Left lung (tissue), 10 donors: Measurements from ENCODE around the gene TCF19. TPM values are rescaled to one million over a fixed set of nuclear protein-coding genes. Genes with fewer than 3 reads are reported as not detected.

Experiments
- ATAC-seq: fragments of 200-7000 bp; cut with Tn5 transposase; one replicate; pipeline ENCODE4 v1.9.1; 2020; ENCODE audit warnings: moderate library complexity
- DNase-seq, 4 donors: peaks; one replicate each; pipeline ENCODE4 v3.0.0-alpha.2; 2013 to 2020
- H3K27ac ChIP-seq, 2 donors: fragments of 200-600 bp; sonication (generic) in 1 of 2; one replicate each; pipeline versions ENCODE4 v1.5.0 to v1.8.0; 2020 to 2021
- H3K27me3 ChIP-seq, 2 donors: fragments of 200-600 bp; sonication (generic) in 1 of 2; one replicate each; pipeline versions ENCODE4 v1.5.0 to v1.8.0; 2020 to 2021
- H3K36me3 ChIP-seq, 2 donors: fragments of 200-600 bp; sonication (generic) in 1 of 2; one replicate each; pipeline versions ENCODE4 v1.5.0 to v1.8.0; 2020 to 2021
- H3K4me1 ChIP-seq, 2 donors: fragments of 200-600 bp; one replicate each; pipeline ENCODE4 v1.8.0; 2021
- H3K4me3 ChIP-seq, 2 donors: fragments of 200-600 bp; sonication (generic) in 1 of 2; one replicate each; pipeline versions ENCODE4 v1.5.0 to v1.8.0; 2020 to 2021; ENCODE audit warnings: mild to moderate bottlenecking in 1 of 2
- H3K9me3 ChIP-seq, 2 donors: fragments of 200-600 bp; sonication (generic) in 1 of 2; one replicate each; pipeline versions ENCODE4 v1.5.0 to v1.8.0; 2020 to 2021
- intact Hi-C, 2 donors: fragments of 100-400 bp; cut with DNase I; formaldehyde crosslinking; loops; one replicate each; pipeline versions ENCODE4 v1.11.2 to v1.14.2; 2022
- polyA plus RNA-seq, 6 donors: library from polyadenylated mRNA; unstranded; fragments of 120-200 nt; gene quantifications; one replicate each; pipeline ENCODE4 v1.2.1, GENCODE V29; 2013; ENCODE audit not compliant: insufficient read length in 6 of 6
- total RNA-seq, 2 donors: library from RNA; stranded (reverse); fragmentation: NEBNext Ultra II Directional; extraction: Animal tissue kit (Norgen Biotek cat#: 25700); gene quantifications; one replicate each; pipeline ENCODE4 v1.2.1, GENCODE V29; 2021
- TF ChIP-seq, protein P1 (sequence below), 2 donors: fragments of 200-600 bp; sonication (generic) in 1 of 2; IDR thresholded peaks; one replicate each; pipeline versions ENCODE4 v1.5.0 to v1.8.0; 2021; ENCODE audit warnings: antibody characterized with exemption in 2 of 2
- donor health status: DM: no; HTN: yes; CAD: no.
- donor health status: DM: no; HTN: no; CAD: no.

Gene TCF19
- total and polyA plus RNA-seq, 8 donors, result 15.8 to 26.4 (median 18.2) TPM

DNA sequence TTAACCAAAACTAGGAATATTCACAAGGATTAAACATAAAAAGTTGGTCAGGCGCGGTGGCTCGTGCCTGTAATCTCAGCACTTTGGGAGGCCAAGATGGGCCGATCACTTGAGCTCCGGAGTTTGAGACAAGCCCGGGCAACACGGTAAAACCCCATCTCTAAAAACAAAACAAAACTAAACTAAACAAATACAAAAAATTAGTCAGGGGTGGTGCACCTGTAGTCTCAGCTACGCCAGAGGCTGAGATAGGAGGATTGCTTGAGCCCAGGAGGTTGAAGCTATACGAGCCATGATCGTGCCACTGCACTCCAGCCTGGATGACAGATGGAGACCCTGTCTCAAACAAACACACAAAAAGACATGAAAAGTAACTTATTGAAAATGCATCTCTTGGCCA lies 22.7 kb upstream of the TCF19 start:
- TF ChIP-seq, protein P1, sequence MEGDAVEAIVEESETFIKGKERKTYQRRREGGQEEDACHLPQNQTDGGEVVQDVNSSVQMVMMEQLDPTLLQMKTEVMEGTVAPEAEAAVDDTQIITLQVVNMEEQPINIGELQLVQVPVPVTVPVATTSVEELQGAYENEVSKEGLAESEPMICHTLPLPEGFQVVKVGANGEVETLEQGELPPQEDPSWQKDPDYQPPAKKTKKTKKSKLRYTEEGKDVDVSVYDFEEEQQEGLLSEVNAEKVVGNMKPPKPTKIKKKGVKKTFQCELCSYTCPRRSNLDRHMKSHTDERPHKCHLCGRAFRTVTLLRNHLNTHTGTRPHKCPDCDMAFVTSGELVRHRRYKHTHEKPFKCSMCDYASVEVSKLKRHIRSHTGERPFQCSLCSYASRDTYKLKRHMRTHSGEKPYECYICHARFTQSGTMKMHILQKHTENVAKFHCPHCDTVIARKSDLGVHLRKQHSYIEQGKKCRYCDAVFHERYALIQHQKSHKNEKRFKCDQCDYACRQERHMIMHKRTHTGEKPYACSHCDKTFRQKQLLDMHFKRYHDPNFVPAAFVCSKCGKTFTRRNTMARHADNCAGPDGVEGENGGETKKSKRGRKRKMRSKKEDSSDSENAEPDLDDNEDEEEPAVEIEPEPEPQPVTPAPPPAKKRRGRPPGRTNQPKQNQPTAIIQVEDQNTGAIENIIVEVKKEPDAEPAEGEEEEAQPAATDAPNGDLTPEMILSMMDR (IDR thresholded peaks at IDR 0.05), result no peak
- no peak for ATAC-seq
- no peak overlapping the region for H3K4me3 ChIP-seq
- no peak overlapping the region for H3K27ac ChIP-seq
- no peaks in the 10 kb centered on the region for H3K9me3 ChIP-seq
- intact Hi-C loops, result loop anchor here (5.0 to 10.0 kb wide), 2 partner anchors 59 to 232 kb away; no protein-coding TSS in a partner anchor
- no peak for DNase-seq
- H3K4me1 ChIP-seq, result peaks cover 0 to 5% of the 10 kb centered on the region in 2 donors
- H3K27me3 ChIP-seq, result no peaks in the 10 kb centered on the region
- H3K36me3 ChIP-seq, result no peaks in the 10 kb centered on the region

DNA sequence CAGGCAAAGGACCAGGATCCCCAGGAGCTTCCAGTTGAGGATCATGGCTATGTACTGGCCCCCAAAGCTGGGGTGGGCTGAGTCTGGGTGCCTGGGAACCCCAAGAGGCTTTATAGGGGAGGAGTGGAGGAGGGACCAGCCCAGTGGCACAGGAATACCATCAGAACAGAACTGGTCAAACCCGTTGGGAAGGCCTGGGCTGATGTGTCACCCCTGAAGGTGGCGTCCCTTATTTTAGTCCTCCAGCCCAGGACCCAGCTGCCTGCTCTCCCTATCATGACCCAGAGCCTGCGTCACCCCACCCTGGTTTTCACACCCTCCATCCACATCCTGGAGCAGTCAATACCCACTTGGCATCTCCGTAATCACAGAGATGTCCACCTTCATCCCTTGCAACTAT lies 19.4 kb upstream of the TCF19 start, which contains the start of gene PSORS1C2:
Gene PSORS1C2, minus strand, starts transcription at position 85 of the 400 bp plus-strand sequence. Its CDS starts 40 bp downstream, at position 45.
- Histone ChIP-seq H3K27ac (no peak within 1 kb of the TSS), H3K9me3 (no peaks in the 10 kb centered on the region), H3K36me3 (peaks cover 0 to 14% of the 10 kb centered on the region in 2 donors), H3K4me1 (peaks cover 0 to 5% of the 10 kb centered on the region in 2 donors), H3K27me3 (no peaks in the 10 kb centered on the region), H3K4me3 (no peak within 1 kb of the TSS)
- TF ChIP-seq, protein P1 (IDR thresholded peaks at IDR 0.05), result no peak
- no peak for ATAC-seq
- no peak for DNase-seq
- intact Hi-C loops, result loop anchor here (2.0 to 10.0 kb wide), 3 partner anchors 52 to 228 kb away; no protein-coding TSS in a partner anchor

DNA sequence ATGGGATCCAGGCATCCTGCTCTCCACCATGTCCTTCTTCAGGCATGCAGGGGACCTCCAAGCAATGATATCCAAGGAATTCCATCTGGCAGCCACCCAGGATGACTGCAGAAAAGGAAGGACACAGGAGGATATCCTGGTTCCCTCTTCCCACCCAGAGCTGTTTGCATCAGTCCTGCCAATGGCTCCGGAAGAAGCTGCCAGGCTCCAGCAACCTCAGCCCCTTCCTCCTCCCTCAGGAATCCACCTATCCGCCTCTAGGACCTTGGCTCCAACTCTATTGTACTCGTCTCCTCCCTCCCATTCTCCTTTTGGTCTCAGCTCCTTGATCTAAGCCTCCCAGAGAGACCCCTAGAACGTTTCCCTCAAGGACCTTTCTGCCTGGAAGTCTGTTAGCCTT lies 18.8 kb upstream of the TCF19 start:
- ATAC-seq (no peak), DNase-seq (no peak)
- Histone ChIP-seq H3K36me3 (peaks cover 0 to 20% of the 10 kb centered on the region in 2 donors), H3K9me3 (no peaks in the 10 kb centered on the region), H3K4me1 (peaks cover 0 to 5% of the 10 kb centered on the region in 2 donors), H3K27me3 (no peaks in the 10 kb centered on the region), H3K27ac (no peak overlapping the region), H3K4me3 (no peak overlapping the region)
- TF ChIP-seq, protein P1 (IDR thresholded peaks at IDR 0.05), result no peak
- intact Hi-C loops, result loop anchor here (2.0 to 10.0 kb wide), 3 partner anchors 51 to 228 kb away; no protein-coding TSS in a partner anchor

DNA sequence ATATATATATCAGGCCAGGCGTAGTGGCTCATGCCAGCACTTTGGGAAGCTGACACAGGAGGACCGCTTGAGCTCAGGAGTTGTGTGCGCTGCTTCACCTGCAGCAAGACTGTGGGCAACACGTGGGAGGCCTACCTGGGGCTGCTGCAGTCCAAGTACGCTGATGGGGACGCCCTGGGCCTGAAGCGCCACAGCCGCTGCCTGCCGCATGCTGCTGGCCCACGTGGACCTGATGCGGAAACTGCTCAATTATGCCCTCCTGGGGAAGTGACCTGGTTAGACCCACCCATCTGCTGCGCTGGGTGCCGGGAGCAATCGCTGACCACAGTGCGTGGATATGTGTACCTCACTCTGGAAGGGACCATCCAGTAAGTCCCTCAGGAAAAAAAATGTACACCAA lies 17.7 kb upstream of the TCF19 start:
- TF ChIP-seq, protein P1 (IDR thresholded peaks at IDR 0.05), result no peak
- Histone ChIP-seq H3K27me3 (no peaks in the 10 kb centered on the region), H3K4me3 (no peak overlapping the region), H3K4me1 (peaks cover 0 to 5% of the 10 kb centered on the region in 2 donors), H3K27ac (no peak overlapping the region), H3K9me3 (no peaks in the 10 kb centered on the region), H3K36me3 (peaks cover 0 to 28% of the 10 kb centered on the region in 2 donors)
- DNase-seq, result no peak
- no peak for ATAC-seq
- intact Hi-C loops, result no loop called here

DNA sequence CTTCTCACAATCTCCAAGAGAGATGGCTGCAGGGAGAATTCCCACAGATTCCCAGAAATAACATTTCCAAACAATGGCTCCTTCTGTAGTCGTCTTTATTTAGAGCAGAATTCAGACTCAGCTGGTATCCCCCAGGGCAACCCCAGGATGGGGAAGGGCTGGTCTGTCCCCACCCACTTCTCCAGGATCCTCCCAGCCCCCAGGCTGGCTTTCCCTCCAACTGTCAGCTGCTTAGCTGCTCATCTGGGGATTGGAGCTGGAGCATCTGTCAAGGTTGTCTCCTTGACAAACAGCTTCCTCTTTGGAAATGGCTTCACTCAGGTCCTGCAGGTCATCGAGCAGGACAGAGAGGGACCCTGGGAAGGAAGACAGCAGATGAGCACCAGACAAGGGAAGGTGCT lies 16.0 kb upstream of the TCF19 start:
- H3K4me3 ChIP-seq, result no peak overlapping the region
- TF ChIP-seq, protein P1 (IDR thresholded peaks at IDR 0.05), result no peak
- peaks cover 0 to 28% of the 10 kb centered on the region in 2 donors for H3K36me3 ChIP-seq
- H3K27me3 ChIP-seq, result no peaks in the 10 kb centered on the region
- intact Hi-C loops, result no loop called here
- ATAC-seq (no peak), DNase-seq (no peak)
- H3K4me1 ChIP-seq, result peaks cover 0 to 5% of the 10 kb centered on the region in 2 donors
- no peak overlapping the region for H3K27ac ChIP-seq
- H3K9me3 ChIP-seq, result no peaks in the 10 kb centered on the region
